ENCODE data around the gene APC2. TPM values are rescaled to one million over a fixed set of nuclear protein-coding genes. Genes with fewer than 3 reads are reported as not detected.

APC2 gene
- total RNA-seq, 2 experiments from 2014 or later, result 0.57 to 5.5 TPM

DNA sequence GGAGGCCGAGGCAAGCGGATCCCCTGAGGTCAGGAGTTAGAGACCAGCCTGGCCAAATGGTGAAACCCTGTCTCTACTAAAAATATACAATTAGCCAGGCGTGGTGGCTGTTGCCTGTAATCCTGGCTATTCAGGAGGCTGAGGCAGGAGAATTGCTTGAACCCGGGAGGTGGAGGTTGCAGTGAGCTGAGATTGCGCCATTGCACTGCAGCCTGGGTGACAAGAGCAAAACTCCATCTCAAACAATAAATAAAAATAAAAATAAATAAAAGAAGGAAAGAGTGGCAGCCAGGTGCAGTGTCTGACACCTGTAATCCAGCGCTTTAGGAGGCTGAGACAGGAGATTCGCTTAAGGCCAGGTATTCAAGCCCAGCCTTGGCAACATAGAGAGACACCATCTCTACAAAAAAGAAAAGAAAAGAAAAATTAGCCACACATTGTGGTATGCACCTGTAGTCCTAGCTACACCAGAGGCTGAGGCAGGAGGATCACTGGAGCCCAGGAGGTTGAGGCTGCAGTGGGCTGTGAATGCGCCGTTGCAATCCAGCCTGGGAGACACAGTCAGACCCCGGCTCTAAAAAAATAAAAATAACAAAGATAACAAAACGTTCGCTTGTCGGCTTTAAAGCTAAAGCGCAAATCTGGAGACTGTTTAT, 52.6 kb downstream of the APC2 start:
- Histone ChIP-seq H3K9me3 (ENCODE audit: low read length) (no peaks in the 10 kb centered on the region), H3K27ac (ENCODE audit: low read depth, low read length, poor library complexity, severe bottlenecking) (no peak overlapping the region), H3K4me3 (ENCODE audit: low read depth, low read length, poor library complexity, severe bottlenecking) (no peak overlapping the region), H3K4me1 (ENCODE audit: insufficient read depth, low read length, poor library complexity, severe bottlenecking) (no peaks in the 10 kb centered on the region), H3K4me2 (ENCODE audit: low read length) (no peak overlapping the region), H2AFZ (ENCODE audit: low read length) (peak overlapping the region; percentile 60; the same call in 1 of the 2 replicates), H3K79me2 (ENCODE audit: insufficient read depth, low read depth, low read length) (no peaks in the 10 kb centered on the region), H3K9me2 (ENCODE audit: insufficient read depth, low read length) (no peaks in the 10 kb centered on the region), H3K36me3 (ENCODE audit: insufficient read depth, low read length) (no peaks in the 10 kb centered on the region), H4K20me1 (ENCODE audit: insufficient read depth, low read length) (no peaks in the 10 kb centered on the region)
- intact Hi-C loops (cut with micrococcal nuclease; ENCODE audit: unreplicated experiment), result no loop called here
- DNase-seq (ENCODE audit: low spot score), result no peak
- ChIA-PET CTCF (ENCODE audit: unreplicated experiment) (no interaction called here), POLR2A (no interaction called here)
- no TSS peak for BruUV-seq (replicated peaks)
- TF ChIP-seq, protein P1, sequence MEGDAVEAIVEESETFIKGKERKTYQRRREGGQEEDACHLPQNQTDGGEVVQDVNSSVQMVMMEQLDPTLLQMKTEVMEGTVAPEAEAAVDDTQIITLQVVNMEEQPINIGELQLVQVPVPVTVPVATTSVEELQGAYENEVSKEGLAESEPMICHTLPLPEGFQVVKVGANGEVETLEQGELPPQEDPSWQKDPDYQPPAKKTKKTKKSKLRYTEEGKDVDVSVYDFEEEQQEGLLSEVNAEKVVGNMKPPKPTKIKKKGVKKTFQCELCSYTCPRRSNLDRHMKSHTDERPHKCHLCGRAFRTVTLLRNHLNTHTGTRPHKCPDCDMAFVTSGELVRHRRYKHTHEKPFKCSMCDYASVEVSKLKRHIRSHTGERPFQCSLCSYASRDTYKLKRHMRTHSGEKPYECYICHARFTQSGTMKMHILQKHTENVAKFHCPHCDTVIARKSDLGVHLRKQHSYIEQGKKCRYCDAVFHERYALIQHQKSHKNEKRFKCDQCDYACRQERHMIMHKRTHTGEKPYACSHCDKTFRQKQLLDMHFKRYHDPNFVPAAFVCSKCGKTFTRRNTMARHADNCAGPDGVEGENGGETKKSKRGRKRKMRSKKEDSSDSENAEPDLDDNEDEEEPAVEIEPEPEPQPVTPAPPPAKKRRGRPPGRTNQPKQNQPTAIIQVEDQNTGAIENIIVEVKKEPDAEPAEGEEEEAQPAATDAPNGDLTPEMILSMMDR (conservative IDR thresholded peaks at IDR 0.05; ENCODE audit: low read length), result no peak
- no peak for TF ChIP-seq EZH2phosphoT487 (IDR thresholded peaks at IDR 0.05; ENCODE audit: borderline replicate concordance, low read depth, low read length)

DNA sequence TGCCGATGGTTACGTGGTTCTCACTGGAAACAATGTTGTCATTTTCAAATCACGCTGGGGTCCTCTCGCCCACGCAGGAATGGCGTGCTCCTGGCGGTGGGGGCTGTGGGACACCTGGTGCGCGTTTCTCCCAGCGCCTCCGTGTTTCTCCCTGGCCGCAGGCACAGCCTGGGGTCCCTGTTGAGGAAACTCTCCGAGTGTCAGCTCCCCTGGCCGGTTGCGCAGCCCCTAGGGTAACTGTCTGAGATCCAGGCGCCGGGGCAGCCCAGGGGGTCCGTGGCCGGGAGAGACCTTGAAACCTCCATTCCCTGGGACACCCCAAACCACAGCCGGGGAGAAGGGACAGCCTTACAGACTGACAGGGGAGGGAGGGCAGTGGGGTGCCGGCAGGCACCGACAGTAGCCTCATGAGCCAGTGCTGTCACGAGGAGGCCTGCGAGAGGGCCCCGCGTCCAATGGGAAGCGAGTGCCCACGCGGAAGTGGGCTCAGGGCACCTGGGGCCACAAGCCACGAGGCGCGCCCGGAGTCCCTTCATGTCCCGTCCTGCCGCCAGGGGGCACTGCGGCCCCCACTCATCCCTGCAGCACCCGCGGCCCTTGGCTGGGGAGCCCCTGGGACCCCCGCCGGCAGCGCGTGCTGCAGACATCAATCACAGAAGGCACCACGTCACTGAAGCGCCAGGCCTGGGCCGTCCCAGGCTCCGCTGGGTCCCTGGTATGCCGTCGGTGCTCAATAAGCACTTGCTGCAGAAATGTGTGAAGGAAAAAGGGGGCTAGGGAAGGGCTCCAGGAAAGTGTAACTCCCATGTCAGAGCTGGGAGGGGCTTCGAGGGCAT, 53.4 kb downstream of the APC2 start:
- peak overlapping the region; percentile 38; the same call in 1 of the 2 replicates for H3K4me2 ChIP-seq (ENCODE audit: low read length)
- H3K9me2 ChIP-seq (ENCODE audit: insufficient read depth, low read length), result no peaks in the 10 kb centered on the region
- H3K36me3 ChIP-seq (ENCODE audit: insufficient read depth, low read length), result no peaks in the 10 kb centered on the region
- CTCF ChIA-PET (ENCODE audit: unreplicated experiment), result no interaction called here
- H3K9me3 ChIP-seq (ENCODE audit: low read length), result no peaks in the 10 kb centered on the region
- no peaks in the 10 kb centered on the region for H3K79me2 ChIP-seq (ENCODE audit: insufficient read depth, low read depth, low read length)
- no peak for TF ChIP-seq EZH2phosphoT487 (IDR thresholded peaks at IDR 0.05; ENCODE audit: borderline replicate concordance, low read depth, low read length)
- TF ChIP-seq, protein P1 (conservative IDR thresholded peaks at IDR 0.05; ENCODE audit: low read length), result peak; percentile 84
- H3K4me1 ChIP-seq (ENCODE audit: insufficient read depth, low read length, poor library complexity, severe bottlenecking), result peaks cover under 1% of the 10 kb centered on the region
- intact Hi-C loops (cut with micrococcal nuclease; ENCODE audit: unreplicated experiment), result no loop called here
- peak overlapping the region; percentile 60; the same call in 1 of the 2 replicates for H2AFZ ChIP-seq (ENCODE audit: low read length)
- POLR2A ChIA-PET, result no interaction called here
- peak overlapping the region; percentile 10 for H3K4me3 ChIP-seq (ENCODE audit: low read depth, low read length, poor library complexity, severe bottlenecking)
- no peaks in the 10 kb centered on the region for H4K20me1 ChIP-seq (ENCODE audit: insufficient read depth, low read length)
- H3K27ac ChIP-seq (ENCODE audit: low read depth, low read length, poor library complexity, severe bottlenecking), result no peak overlapping the region
- BruUV-seq (replicated peaks), result no TSS peak
- DNase-seq (ENCODE audit: low spot score), result peak; percentile 77
